ENCODE results near the gene ASAP2.

The ASAP2 gene

DNA sequence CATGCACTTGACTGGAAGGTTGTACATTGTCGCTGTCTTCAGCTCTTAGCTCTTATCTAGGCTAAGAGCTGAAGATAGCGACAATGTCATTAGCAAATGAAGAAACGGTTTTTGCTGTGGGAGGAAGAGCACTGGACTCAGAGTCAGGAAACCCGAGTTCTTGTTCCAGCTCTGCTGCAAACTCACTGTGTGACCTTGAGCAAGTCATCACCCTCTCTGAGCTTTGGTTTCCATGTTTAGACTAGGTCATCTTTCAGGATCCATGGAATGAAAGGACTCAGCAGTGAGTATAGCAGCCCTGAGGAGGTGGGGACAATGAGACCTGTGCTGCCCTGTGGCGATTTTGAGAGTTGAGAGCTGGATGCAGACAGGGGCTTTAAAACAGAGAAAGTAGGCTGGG is 85.3 kb downstream of the ASAP2 start:
- DNase-seq (ENCODE audit: low read depth in 1 of 2, low spot score in 1 of 2), result no peak

- DNase-seq (ENCODE audit: low read depth in 1 of 2, low spot score in 1 of 2), result no peak
Measured at GRCh38 chr2:9292426-9292825, 85.8 kb downstream of the ASAP2 start.

GRCh38 chr2:9294764-9295163 is 88.2 kb downstream of the ASAP2 start:
- no peak for DNase-seq (ENCODE audit: low read depth in 1 of 2, low spot score in 1 of 2)

- DNase-seq (ENCODE audit: low read depth in 1 of 2, low spot score in 1 of 2), result no peak
Measured at GRCh38 chr2:9296559-9296958, 89.9 kb downstream of the ASAP2 start.

DNA sequence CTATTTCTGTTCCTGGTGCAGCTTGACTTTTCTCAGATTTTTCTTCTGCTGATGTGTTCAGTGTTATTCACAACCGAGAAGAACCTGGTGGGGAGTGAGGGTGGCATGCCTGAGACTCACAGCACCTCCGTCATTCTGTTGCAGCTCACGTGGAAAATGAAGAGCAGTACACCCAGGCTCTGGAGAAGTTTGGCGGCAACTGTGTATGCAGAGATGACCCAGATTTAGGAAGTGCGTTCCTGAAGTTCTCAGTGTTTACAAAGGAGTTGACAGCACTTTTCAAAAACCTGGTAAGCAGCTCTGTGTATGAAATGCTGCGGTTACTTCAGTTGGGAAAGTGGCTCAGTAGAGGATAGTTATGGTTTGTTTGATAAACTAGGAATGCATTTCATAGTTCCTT is 90.5 kb downstream of the ASAP2 start:
- no peak for DNase-seq (ENCODE audit: low read depth in 1 of 2, low spot score in 1 of 2)

- DNase-seq (ENCODE audit: low read depth in 1 of 2, low spot score in 1 of 2), result no peak
Measured at GRCh38 chr2:9297807-9298206, 91.2 kb downstream of the ASAP2 start.

GRCh38 chr2:9298583-9298982 is 92.0 kb downstream of the ASAP2 start:
- no peak for DNase-seq (ENCODE audit: low read depth in 1 of 2, low spot score in 1 of 2)

- DNase-seq (ENCODE audit: low read depth in 1 of 2, low spot score in 1 of 2), result no peak
Measured at GRCh38 chr2:9299161-9300100, 92.8 kb downstream of the ASAP2 start.

GRCh38 chr2:9300214-9300613 is 93.6 kb downstream of the ASAP2 start:
- DNase-seq (ENCODE audit: low read depth in 1 of 2, low spot score in 1 of 2), result no peak

- DNase-seq (ENCODE audit: low read depth in 1 of 2, low spot score in 1 of 2), result no peak
Measured at GRCh38 chr2:9300829-9301453, 94.3 kb downstream of the ASAP2 start.

- DNase-seq (ENCODE audit: low read depth in 1 of 2, low spot score in 1 of 2), result no peak
Measured at GRCh38 chr2:9302755-9303154, 96.1 kb downstream of the ASAP2 start.

- no peak for DNase-seq (ENCODE audit: low read depth in 1 of 2, low spot score in 1 of 2)
Measured at GRCh38 chr2:9303528-9304225, 97.1 kb downstream of the ASAP2 start.

DNA sequence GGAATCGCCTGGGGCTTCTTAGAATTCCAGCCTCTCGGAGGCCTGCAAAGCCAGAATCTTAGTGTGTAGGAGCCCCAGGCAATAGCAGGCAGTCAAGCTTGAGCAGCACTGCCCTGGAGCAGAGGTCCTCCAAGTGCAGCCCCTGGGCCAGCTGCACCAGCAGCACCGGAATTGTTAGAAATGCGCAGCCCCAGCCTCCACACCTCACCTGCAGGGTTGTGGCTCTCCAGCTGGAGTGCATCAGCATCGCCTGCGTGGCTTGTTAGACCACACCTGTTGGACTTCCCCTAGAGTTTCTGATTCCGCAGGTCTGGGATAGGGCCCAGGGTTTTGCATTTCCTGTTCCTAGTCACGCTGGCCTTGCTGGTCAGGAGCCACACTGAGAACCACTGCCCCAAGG is 100.3 kb downstream of the ASAP2 start:
- DNase-seq (ENCODE audit: low read depth in 1 of 2, low spot score in 1 of 2), result no peak

- no peak for DNase-seq (ENCODE audit: low read depth in 1 of 2, low spot score in 1 of 2)
Measured at GRCh38 chr2:9307535-9307934, 100.9 kb downstream of the ASAP2 start.

DNA sequence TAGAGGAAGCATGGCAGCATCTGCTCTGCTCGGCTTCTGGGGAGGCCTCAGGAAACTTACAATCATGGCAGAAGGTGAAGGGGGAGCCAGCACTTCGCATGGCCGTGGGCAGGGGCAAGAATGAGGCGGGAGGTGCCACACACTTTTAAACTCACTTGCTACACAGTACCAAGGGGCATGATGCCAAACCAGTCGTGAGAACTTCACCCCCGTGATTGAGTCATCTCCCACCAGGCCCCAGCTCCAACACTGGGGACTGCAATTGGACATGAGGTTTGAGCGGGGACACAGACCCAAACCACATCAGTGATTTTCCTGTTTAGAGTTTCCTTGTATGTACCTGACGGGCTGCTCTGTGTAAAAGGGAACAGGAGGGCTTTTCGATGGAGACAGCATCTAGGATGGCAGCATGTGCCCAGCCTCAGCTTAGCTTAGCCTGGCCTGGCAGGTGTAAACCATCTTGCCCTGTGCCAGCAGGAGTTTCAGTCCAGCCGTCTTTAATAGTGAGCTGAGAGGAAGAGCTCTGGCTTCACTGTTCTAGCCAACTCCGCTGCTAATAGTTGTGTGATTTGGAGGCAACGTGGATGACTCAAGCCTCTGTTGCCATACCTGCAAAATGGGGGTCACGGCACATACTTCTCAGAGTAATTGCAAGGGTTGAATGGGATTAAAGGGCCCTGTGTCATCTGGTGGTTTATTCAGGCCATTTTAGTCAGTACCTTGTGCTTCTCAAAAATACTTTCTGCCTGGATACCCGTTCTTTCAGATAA is 101.8 kb downstream of the ASAP2 start:
- no peak for DNase-seq (ENCODE audit: low read depth in 1 of 2, low spot score in 1 of 2)

DNA sequence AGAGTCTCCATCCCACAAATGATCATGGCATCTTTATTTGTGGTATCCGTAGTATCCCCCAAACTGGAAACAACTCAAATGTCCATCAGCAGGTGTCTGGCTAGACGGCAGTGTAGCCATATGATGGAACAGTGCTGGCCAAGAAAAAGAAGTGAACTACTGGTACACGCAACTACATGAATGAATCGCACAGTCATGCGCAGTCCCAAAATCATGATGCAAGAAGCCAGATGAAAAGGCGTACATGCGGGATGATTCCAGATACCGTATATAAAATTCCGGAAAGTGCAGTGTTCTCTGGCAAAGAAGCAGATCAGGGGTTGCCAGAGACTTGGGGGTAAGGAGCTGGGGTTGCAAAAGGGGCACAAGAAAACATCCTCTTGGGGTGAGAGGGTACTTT is 102.5 kb downstream of the ASAP2 start:
- no peak for DNase-seq (ENCODE audit: low read depth in 1 of 2, low spot score in 1 of 2)

GRCh38 chr2:9310377-9310776 is 103.8 kb downstream of the ASAP2 start:
- no peak for DNase-seq (ENCODE audit: low read depth in 1 of 2, low spot score in 1 of 2)

DNA sequence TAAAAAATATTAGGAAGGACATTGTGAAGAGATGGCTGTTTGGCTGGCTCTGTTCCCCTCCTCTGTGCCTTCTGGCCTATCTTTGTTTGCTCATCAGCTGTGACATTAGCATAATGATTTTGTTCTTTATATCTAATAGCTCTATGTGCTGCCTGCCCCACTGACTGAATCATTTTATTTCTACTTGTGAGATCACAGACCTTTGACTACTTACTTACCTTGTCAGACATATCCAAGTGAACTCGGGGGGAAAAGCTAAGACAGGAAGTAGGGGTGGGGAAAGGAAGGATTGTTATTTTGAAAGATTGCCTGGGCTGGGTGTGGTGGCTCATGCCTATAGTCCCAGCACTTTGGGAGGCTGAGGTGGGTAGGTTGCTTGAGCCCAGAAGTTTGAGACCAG is 104.2 kb downstream of the ASAP2 start:
- DNase-seq (ENCODE audit: low read depth in 1 of 2, low spot score in 1 of 2), result no peak

DNA sequence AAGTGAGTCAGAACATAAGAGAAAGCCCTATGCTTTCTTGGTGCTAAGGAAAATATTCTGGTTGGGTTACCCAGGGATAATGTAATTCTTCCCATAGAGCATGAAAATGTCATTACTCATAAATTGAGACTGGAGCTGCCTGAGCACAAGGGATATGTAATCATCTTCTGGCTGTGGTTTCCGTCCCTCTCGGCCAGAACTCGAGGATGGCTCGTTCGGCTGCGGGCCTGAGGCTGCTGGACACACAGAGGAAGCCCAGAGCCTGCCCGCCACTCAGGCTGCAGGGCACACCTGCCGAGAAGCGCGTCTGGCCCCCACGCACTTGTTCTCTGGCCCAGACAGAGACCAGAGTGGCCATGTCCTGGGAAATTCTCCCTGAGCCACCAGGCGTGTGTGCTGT is 104.9 kb downstream of the ASAP2 start:
- DNase-seq (ENCODE audit: low read depth in 1 of 2, low spot score in 1 of 2), result no peak

DNA sequence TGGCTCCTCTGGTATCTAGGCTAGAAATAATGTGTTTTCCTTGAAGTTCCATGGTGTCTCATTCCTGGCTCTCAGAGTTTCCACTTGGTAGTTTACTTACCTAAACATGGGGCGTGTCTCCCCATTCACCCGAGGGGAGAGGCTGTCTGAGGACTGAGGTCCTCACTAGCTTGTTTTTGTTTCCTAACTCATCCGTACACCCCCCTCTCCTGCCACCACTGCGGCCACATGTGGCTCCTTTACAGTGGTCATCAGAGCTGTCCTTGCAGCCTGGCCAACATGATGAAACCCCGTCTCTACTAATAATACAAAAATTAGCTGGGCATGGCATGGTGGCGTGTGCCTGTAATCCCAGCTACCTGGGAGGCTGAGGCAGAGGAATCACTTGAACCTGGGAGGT is 106.0 kb downstream of the ASAP2 start:
- no peak for DNase-seq (ENCODE audit: low read depth in 1 of 2, low spot score in 1 of 2)

- no peak for DNase-seq (ENCODE audit: low read depth in 1 of 2, low spot score in 1 of 2)
Measured at GRCh38 chr2:9313443-9313842, 106.8 kb downstream of the ASAP2 start.

All from activated CD4-positive, alpha-beta T cell treated with anti-CD3 and anti-CD28 coated beads, Interleukin-2, amount 50 U/mL, for 24 hours (primary cell).